HG03066 (cell line): ENCODE data around the gene TARDBP.
"Not testable (repeated sequence)": the region's sequence is repeated elsewhere in the genome, so short reads cannot be mapped to it uniquely, and the experiment has no call there.

Experiments used
- ATAC-seq: cut with Tn5 transposase; IDR thresholded peaks from one replicate; pipeline ENCODE4 v1.9.1; 2021; ENCODE audit warnings: low read depth; ENCODE audit not compliant: unreplicated experiment

The TARDBP gene

DNA sequence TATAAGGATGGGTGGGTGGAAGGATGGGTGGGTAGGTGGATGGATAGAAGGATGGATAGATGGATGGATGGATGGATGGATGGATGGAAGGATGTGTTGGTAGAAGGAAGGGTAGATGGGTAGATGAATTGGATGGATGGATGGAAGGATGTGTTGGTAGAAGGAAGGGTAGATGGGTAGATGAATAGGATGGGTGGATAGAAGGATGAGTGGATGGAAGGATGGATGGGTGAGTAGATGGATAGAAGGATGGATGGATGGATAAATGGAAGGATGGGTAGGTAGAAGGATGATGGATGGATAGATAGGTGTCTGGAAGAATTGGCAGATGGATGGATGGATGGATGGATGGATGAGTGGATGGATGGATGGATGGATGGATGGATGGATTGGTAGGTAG is 28.6 kb downstream of the TARDBP start:
- ATAC-seq: no peak

DNA sequence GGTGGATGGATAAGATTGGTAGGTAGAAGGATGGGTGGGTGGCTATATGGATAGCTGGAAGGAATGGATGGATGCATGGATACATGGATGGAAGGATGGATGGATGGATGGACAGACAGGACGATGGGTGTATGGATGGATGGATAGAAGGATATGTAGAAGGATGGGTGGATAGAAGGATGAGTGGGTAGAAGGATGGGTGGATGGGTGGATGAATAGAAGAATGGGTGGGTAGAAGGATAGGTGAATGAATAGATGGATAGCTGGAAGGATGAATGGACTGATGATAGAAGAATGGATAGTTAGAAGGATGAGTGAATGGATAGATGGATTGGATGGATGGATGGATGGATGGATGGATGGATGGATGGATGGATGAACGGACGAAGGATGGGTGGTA is 29.6 kb downstream of the TARDBP start:
- no peak for ATAC-seq

DNA sequence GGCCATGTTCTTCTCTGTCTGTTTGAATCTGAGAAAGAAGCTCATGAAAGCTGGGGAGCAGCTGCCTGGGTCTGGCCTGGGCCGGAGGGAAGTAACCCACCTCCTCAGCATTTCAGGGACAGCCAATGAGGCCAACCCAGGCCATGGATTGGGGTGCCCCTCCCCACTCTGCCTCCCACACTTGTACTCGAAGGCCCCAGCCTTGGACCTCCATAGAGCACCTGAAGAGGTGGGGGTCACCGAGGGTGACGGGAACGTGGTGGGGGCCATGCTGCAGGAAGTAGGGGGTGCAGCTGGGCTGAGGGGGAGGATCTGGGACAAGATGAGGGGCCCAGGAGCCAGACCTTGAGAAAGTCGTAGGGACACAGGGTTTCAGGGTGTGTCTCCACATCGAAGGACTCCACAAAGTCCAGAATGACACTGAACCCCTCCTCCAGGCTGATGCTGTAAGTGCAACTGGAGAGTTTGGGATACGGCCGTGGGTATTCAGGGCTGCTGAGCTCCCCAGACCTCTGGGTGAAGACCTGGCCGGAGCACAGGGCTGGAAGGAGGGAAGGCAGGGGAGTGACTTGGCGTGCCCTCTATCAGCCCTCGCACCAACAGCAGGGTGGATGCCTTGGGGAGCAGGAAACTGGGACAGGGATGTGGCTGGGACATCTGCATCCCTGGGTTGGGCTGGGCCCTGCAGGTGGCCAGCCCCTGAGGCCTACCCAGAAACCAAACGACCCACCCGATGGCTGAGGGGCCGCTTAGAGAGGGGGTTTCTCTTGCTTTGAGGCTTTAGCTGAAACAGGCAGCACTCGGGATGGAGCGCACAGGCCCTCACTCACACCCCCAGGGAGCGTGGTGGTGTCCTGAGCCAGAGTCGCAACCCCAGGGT is 30.8 kb downstream of the TARDBP start:
- ATAC-seq: no peak

DNA sequence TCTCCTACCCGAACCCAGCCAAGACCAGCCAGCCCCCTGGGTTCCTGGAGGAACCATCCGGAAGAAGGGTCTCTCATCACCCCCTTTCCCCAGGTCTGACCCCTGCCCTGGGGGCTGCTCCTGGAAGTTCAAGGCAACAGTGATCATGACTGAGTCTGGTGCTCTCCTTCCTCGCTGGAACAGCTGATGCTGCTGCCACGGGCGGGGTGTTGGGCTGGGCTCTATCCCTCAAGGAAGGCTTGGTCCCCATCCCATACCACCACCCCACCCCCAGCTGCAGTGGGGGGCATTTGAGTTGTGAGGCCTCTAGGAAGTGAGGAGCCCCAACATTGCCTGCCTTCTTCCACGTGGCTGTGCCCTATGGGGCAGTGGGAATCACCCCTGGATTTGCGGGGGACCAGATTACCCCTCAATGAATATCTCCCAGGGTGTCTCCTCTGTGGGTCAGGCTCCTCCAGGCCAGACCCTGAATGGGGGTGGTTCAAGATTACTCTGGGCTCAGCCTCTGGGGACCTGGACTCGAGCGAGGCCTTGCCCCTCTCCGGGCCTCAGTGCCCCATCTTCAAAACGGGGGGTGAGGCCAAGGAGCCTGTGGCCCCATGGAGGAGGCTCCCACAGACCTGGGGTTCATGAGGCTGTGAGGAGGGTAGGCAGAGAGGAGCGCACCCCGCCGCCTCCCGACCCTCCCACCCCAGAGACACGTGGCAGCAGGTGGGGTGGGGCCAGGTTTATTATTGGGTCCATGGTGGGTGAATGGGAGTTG is 31.8 kb downstream of the TARDBP start:
- ATAC-seq: no peak

DNA sequence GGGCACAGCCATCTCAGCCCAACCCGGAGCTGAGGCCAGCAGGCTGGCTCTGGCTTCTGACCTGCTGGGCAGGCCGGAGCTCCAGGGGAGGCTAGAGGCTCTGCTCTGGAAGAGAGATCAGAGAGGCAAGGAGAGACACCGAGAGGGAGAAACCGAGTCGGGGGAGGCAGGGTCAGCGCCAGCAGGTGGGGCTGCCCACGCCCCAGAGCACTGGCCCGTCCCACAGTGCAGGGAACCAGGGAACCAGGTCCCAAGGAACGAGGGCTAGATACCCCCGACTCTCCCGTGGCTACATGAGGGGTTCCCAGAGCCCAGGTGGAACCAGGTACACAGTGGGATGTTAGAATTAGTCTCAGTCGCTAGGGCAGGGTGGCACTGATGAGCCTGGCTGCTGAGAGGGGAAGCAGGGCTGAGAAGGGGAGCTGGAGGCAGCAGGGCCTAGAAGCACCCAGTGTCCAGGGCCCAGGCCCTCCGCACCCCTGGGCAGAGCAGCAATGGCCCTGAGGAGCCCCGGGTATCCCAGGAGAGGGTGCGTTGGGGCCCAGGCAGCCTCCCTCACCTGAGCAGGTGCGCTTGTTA is 32.5 kb downstream of the TARDBP start:
- ATAC-seq: no peak

DNA sequence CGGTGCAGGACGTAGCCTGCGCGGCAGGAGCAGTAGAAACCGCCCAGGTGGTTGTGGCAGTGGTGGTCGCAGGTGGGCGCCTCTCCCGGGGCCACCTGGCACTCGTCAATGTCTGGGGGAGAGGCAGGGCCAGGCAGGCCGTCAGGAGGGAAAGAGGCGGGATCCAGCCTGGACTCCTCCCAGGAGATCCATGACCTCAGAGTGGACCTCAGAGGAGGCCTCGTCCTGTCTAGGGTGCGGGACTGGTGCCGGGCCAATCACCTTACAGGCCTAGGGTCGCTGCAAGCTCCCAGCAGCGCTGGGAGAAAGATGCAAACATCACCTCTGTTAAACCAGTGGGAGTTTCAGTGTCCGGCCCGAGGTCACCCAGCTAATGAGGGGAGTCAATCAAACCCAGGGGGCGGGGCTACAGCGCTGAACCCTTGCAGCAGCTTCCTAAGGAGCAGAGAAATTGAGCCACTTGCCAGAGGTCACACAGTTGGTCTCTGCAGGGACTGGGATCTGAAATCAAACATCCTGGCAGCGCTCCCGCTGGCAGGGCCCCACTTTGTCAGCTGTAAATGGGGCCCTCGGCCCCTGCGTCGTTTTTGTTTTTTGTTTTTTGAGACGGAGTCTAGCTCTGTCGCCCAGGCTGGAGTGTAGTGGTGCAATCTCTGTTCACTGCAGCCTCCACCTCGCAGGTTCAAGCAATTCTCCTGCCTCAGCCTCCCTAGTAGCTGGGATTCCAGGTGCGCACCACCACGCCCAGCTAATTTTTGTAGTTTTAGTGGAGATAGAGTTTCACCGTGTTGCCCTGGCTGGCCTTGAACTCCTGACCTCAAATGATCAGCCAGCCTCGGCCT is 33.2 kb downstream of the TARDBP start:
- no peak for ATAC-seq

- no peak for ATAC-seq
Measured at GRCh38 chr1:11046270-11046566, 33.8 kb downstream of the TARDBP start.

DNA sequence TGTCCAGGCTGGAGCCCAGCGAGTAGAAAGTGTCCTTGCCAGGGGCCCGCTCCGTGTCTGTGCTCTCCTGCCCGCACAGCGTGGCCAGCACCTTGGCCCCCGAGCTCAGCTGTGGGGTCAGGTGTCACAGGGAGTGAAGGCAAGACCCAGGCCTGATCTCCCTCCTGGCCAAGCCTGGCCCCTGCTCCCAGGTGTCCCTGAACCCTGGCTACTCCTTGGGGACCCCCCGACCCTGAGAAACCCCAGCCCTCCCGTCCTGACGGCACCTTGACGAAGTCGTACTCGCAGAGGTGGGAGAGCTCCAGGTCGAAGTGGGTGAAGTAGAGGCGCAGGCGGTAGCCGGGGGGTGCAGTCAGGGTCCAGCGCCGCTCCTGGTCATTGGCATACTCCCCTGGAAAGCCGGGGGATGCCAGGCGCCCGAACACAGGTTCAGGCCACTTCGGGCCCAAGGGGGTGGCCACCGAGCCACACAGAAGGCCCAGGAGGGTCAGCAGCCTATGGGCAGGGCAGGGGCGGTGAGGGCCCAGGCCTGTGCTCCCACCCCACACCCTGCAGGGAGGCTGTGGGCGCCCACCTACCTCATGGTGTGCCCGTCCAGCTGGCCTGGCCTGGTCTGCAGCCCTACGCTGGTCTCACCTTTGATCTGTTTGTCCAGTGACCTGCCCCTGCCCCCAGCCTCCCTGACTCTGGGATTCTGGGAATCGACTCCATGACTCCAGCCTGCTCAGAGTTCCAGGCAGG is 34.3 kb downstream of the TARDBP start, which contains the start of gene MASP2:
TSS of gene MASP2 (minus strand) at position 615 of the 741 bp plus-strand sequence. CDS start at position 583, 32 bp downstream.
- no peak for ATAC-seq

DNA sequence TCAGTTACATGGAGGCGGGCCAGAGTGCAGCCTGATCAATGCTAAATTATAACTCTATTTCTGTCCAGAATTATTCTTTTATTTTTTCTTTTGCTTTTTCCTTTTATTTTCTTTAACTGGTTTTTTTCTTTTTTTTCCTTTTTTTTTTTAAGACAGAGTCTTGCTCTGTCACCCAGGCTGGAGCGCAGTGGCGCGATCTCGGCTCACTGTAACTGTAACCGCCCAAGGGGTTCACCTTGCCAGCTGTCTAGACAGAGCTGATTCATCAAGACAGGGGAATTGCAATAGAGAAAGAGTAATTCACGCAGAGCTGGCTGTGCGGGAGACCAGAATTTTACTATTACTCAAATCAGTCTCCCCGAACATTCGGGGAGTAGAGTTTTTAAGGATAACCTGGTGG is 38.7 kb downstream of the TARDBP start:
- not testable (repeated sequence) for ATAC-seq

GRCh38 chr1:11051781-11052511 is 39.5 kb downstream of the TARDBP start:
- no peak for ATAC-seq

DNA sequence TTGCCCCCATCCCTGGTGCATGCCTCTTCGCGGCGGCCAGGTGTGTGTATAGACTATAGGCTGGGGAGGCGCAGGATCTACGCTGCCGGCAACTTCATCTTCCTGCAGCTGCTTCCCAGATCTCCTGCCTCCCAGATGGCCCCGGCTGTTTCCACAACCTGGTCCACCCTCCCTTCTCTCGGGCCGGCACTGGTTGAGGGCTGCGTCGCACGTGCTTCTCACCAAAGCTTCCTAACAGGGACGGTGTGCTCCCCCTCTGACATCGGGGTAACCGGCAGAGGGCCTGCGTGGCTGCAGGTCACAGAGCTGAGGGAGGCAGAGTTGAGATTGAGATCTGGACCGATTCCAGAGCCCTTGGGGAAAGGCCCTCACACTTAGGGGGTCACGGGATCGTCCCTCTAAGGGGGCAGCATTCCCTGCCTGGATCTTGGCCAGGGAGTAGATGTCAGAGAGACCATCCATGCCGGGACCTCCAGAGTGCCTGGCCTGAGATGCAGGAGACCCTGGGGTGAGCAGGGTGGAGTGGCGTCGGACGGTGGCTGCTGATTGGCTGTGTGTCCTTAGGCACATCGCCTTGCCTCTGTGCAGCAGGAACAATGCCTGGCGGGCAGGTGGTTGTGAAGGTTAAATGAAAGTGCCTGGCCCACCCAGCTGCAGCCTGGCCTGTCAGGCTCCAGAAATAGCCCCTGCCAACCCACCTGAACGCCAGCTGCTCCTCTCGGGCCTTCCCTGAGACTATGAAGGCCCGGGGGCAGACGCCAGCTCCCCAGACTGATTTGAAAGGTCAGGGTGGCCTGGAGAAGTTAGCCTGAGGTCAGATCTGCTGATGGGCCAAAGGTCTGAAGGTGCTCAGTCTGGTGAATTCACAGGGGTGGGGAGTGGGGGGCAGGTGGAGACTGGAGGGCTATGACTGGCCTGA is 40.6 kb downstream of the TARDBP start:
- no peak for ATAC-seq

GRCh38 chr1:11053758-11054137 is 41.3 kb downstream of the TARDBP start:
- no peak for ATAC-seq

GRCh38 chr1:11054181-11054580 is 41.7 kb downstream of the TARDBP start:
- ATAC-seq: no peak

GRCh38 chr1:11054666-11055065 is 42.2 kb downstream of the TARDBP start:
- no peak for ATAC-seq

DNA sequence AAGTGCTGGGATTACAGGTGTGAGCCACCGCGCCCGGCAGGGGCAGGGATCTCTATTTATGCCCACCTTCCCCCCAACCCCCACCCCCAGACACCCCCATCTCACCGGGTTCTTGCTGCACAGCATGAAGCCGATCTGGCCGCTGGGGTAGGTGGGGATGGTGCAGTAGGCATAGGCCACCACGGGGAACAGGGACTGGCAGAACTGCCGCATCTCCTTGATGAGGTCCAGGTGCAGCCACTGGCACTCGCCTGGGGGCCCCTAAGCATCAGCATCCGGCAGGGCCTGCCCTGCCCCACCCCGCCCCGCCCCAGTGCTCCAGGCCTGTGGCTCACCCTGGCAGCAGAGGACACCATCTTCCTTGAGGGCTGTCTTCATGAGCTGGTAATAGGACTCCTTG is 43.2 kb downstream of the TARDBP start:
- ATAC-seq: no peak

DNA sequence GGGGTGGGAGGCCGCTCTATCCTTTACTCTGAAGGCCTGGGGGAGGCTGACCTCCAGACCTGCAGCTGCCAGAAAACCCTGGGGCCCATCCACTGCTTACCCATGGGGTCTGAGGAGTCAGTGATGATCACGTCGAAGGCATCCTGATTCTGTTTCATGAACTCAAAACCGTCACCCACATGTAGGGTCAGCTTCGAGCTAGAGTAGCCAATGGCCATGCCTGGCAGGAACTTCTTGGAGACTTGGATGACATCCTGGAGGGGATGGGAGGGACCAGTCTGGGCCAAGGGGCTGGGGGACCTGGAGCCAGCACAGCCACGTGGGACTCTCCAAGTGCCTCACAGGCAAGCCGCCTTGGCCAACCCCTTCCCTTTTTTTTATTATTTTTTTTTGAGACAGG is 44.0 kb downstream of the TARDBP start:
- ATAC-seq: no peak

GRCh38 chr1:11057477-11057876 is 45.0 kb downstream of the TARDBP start:
- no peak for ATAC-seq

GRCh38 chr1:11058026-11058425 is 45.6 kb downstream of the TARDBP start:
- no peak for ATAC-seq
